Thyroid gland (tissue), 4 donors: ENCODE measurements around the gene RIPOR2. TPM values are rescaled to one million over a fixed set of nuclear protein-coding genes. Genes with fewer than 3 reads are reported as not detected.
"Not testable (repeated sequence)": the region's sequence is repeated elsewhere in the genome, so short reads cannot be mapped to it uniquely, and the experiment has no call there.

ENCODE experiments used
- DNase-seq, 2 donors: peaks; one replicate each; pipeline ENCODE4 v3.0.0-alpha.2; 2019
- H3K27ac ChIP-seq, 3 donors: fragments of 200-600 bp; sonication (generic); 1 replicate in 2 of 3; 2 replicates in 1 of 3; pipeline ENCODE4 v1.5.1; 2016 to 2019; ENCODE audit warnings: mild to moderate bottlenecking in 1 of 3, moderate library complexity in 1 of 3
- H3K27me3 ChIP-seq: fragments of 200-600 bp; sonication (generic); one replicate; pipeline ENCODE4 v1.5.1; 2019
- H3K36me3 ChIP-seq, 2 donors: fragments of 200-600 bp; sonication (generic); one replicate each; pipeline ENCODE4 v1.5.1; 2016 to 2019
- H3K4me1 ChIP-seq, 2 donors: fragments of 200-600 bp; sonication (generic); one replicate each; pipeline ENCODE4 v1.5.1; 2017 to 2019
- H3K4me3 ChIP-seq, 3 donors: fragments of 200-600 bp; sonication (generic); replicated peaks in 1 of 3; 1 replicate in 2 of 3; 2 replicates in 1 of 3; pipeline ENCODE4 v1.5.1; 2016; ENCODE audit warnings: mild to moderate bottlenecking in 1 of 3
- H3K9me3 ChIP-seq: fragments of 200-600 bp; sonication (generic); one replicate; pipeline ENCODE4 v1.5.1; 2017
- CTCF ChIP-seq, 6 experiments: fragments of 200-600 bp in 3 of 6; fragments of 450-650 bp in 3 of 6; sonication (generic) in 3 of 6; IDR thresholded peaks; one replicate each; pipeline ENCODE4 v1.5.1; 2016 to 2019; ENCODE audit warnings: antibody characterized with exemption in 6 of 6, mild to moderate bottlenecking in 2 of 6, inconsistent platforms in 1 of 6, moderate library complexity in 1 of 6
- POLR2A ChIP-seq, 2 donors: fragments of 450-650 bp; IDR thresholded peaks; one replicate each; pipeline ENCODE4 v1.6.1; 2017; ENCODE audit warnings: antibody characterized with exemption in 2 of 2, mild to moderate bottlenecking in 2 of 2, moderate library complexity in 1 of 2
- WGBS, 2 donors: methylation state at CpG; one replicate each; pipeline ENCODE4 v1.1.5; 2017; 5-methylcytosine and 5-hydroxymethylcytosine counted together
- intact Hi-C: fragments of 100-400 bp; cut with DNase I; formaldehyde crosslinking; loops from one replicate; pipeline ENCODE4 v1.15.1; 2023
- total RNA-seq, 4 donors: library from RNA; depleted of rRNA; stranded (reverse); fragments of >200 nt; gene quantifications; one replicate each; pipeline ENCODE4 v1.2.3, GENCODE V29; 2016

The RIPOR2 gene
- total RNA-seq, 4 donors from 2014 or later: 3.1 to 13.0 (median 8.4) TPM

GRCh38 chr6:24957199-24957598 is 21.4 kb upstream of the RIPOR2 start:
- Histone ChIP-seq H3K4me3 (no peak overlapping the region), H3K9me3 (no peaks in the 10 kb centered on the region), H3K36me3 (no peaks in the 10 kb centered on the region), H3K4me1 (no peaks in the 10 kb centered on the region), H3K27me3 (no peaks in the 10 kb centered on the region), H3K27ac (no peak overlapping the region)
- 90 to 93% methylated on average over 3 of the region's 3 CpGs for WGBS, 2 donors
- DNase-seq: no peak
- intact Hi-C loops: no loop called here
- TF ChIP-seq CTCF (IDR thresholded peaks at IDR 0.05) (no peak), POLR2A (IDR thresholded peaks at IDR 0.05) (no peak)

GRCh38 chr6:24953726-24954125 is 18.0 kb upstream of the RIPOR2 start:
- H3K4me3 ChIP-seq: no peak overlapping the region
- H3K27ac ChIP-seq: no peak overlapping the region
- no peaks in the 10 kb centered on the region for H3K27me3 ChIP-seq
- H3K9me3 ChIP-seq: no peaks in the 10 kb centered on the region
- no peaks in the 10 kb centered on the region for H3K36me3 ChIP-seq
- no peak for DNase-seq
- no peak for TF ChIP-seq POLR2A (IDR thresholded peaks at IDR 0.05)
- TF ChIP-seq CTCF (IDR thresholded peaks at IDR 0.05): no peak
- peaks cover 0 to 13% of the 10 kb centered on the region in 2 donors for H3K4me1 ChIP-seq
- intact Hi-C loops: no loop called here
- WGBS, 2 donors: 93 to 96% methylated on average over 3 of the region's 3 CpGs

GRCh38 chr6:24951811-24952299 is 16.1 kb upstream of the RIPOR2 start:
- no peaks in the 10 kb centered on the region for H3K27me3 ChIP-seq

GRCh38 chr6:24950218-24950941 is 14.6 kb upstream of the RIPOR2 start:
- Histone ChIP-seq H3K27me3 (no peaks in the 10 kb centered on the region), H3K27ac (no peak overlapping the region), H3K36me3 (no peaks in the 10 kb centered on the region), H3K4me1 (peaks cover 0 to 13% of the 10 kb centered on the region in 2 donors), H3K9me3 (no peaks in the 10 kb centered on the region), H3K4me3 (no peak overlapping the region)
- peak; percentile 35 to 46 for DNase-seq
- TF ChIP-seq POLR2A (IDR thresholded peaks at IDR 0.05) (no peak), CTCF (IDR thresholded peaks at IDR 0.05) (no peak)
- intact Hi-C loops: no loop called here
- WGBS, 2 donors: 38 to 49% methylated on average over 3 of the region's 3 CpGs

More at GRCh38 chr6:24951811-24952299, 16.1 kb upstream of the RIPOR2 start:
- intact Hi-C loops: no loop called here
- Histone ChIP-seq H3K36me3 (no peaks in the 10 kb centered on the region), H3K4me3 (no peak overlapping the region), H3K4me1 (peaks cover 0 to 13% of the 10 kb centered on the region in 2 donors), H3K27ac (no peak overlapping the region), H3K9me3 (no peaks in the 10 kb centered on the region)
- no peak for DNase-seq
- 88 to 90% methylated on average over 5 of the region's 5 CpGs for WGBS, 2 donors
- TF ChIP-seq CTCF (IDR thresholded peaks at IDR 0.05): no peak
- TF ChIP-seq POLR2A (IDR thresholded peaks at IDR 0.05): no peak

- no peak for TF ChIP-seq CTCF (IDR thresholded peaks at IDR 0.05)
- no peak for TF ChIP-seq POLR2A (IDR thresholded peaks at IDR 0.05)
- Histone ChIP-seq H3K4me1 (peaks cover 0 to 13% of the 10 kb centered on the region in 2 donors), H3K27me3 (no peaks in the 10 kb centered on the region), H3K36me3 (no peaks in the 10 kb centered on the region), H3K27ac (no peak overlapping the region), H3K9me3 (no peaks in the 10 kb centered on the region), H3K4me3 (no peak overlapping the region)
- no peak for DNase-seq
- WGBS, 2 donors: 82 to 86% methylated on average over 8 of the region's 8 CpGs
- intact Hi-C loops: no loop called here
Observed at GRCh38 chr6:24949020-24949569, 13.3 kb upstream of the RIPOR2 start.

- H3K27me3 ChIP-seq, H3K9me3 ChIP-seq, H3K27ac ChIP-seq, DNase-seq, intact Hi-C loops, H3K36me3 ChIP-seq, H3K4me3 ChIP-seq: not testable (repeated sequence)
- H3K4me1 ChIP-seq: peaks cover 0 to 13% of the 10 kb centered on the region in 2 donors
- 84 to 91% methylated on average over 7 of the region's 7 CpGs for WGBS, 2 donors
Observed at GRCh38 chr6:24948261-24948660, 12.5 kb upstream of the RIPOR2 start.
